ENCODE results near the gene TAF1. TPM values are rescaled to one million over a fixed set of nuclear protein-coding genes. Genes with fewer than 3 reads are reported as not detected.
A peak's percentile ranks its signal among the peaks of the same experiment; 100 is the strongest.
"Not testable (repeated sequence)": the region's sequence is repeated elsewhere in the genome, so short reads cannot be mapped to it uniquely, and the experiment has no call there.

TAF1 gene
- total and polyA plus RNA-seq, 7 experiments from 2014 or later: 7.1 to 86.7 (median 68.1) TPM

GRCh38 chrX:71366674-71367256 is 608 bp downstream of the TAF1 start:
- Mint-ChIP-seq H3K9me3 (no peaks in the 10 kb centered on the region), H3K4me1 (peaks cover 15 to 41% (median 31%) of the 10 kb centered on the region in 7 donors), H3K36me3 (peaks cover 0 to 10% (median 4%) of the 10 kb centered on the region in 5 donors), H3K27me3 (no peaks in the 10 kb centered on the region), H3K27ac (peak overlapping the region; percentile 97 to 100 (median 98)), H3K4me3 (peak overlapping the region; percentile 86 to 99 (median 96))
- Histone ChIP-seq H3K4me1 (ENCODE audit: control insufficient read depth in 2 of 2, insufficient read depth in 2 of 2, low read length in 2 of 2) (peaks cover 5 to 14% of the 10 kb centered on the region in 2 donors), H3K9me3 (ENCODE audit: control insufficient read depth in 2 of 3, low read length in 3 of 3) (no peaks in the 10 kb centered on the region), H3K4me3 (ENCODE audit: low read length) (peak overlapping the region; percentile 79), H3K27ac (ENCODE audit: low read depth, low read length) (peak overlapping the region; percentile 88), H3K27me3 (ENCODE audit: control insufficient read depth in 2 of 2, insufficient read depth in 2 of 2, low read length in 2 of 2) (no peaks in the 10 kb centered on the region), H3K36me3 (ENCODE audit: control insufficient read depth in 2 of 3, insufficient read depth in 3 of 3, low read length in 3 of 3) (peaks cover 0 to 9% (median 0%) of the 10 kb centered on the region in 3 experiments)
- ChIA-PET CTCF (interaction anchor here (1.0 to 1.2 kb wide), 2 partner anchors 83 to 165 kb away, joined by 3 read pairs; partner anchors contain the start of gene NONO), POLR2A (interaction anchor here (0.6 to 5.6 kb wide), 16 partner anchors 11 to 872 kb away, joined by 3 to 67 read pairs (median 8); partner anchors contain the start of genes ERCC6L, IL2RG, NONO and OGT)
- DNase-seq (peak in 7 of 9 donors; percentile 2 to 26 (median 12)), ATAC-seq (no peak)
- intact Hi-C loops (cut with micrococcal nuclease): loop anchor here (1.0 to 10.0 kb wide), 13 partner anchors 83 to 1232 kb away; partner anchors contain the start of genes NONO (in 2 of the 2), SNX12 (in 2 of the 2), ZMYM3 (in 2 of the 2) and IGBP1 (in 1 of the 2)

GRCh38 chrX:71367396-71367795 is 1.2 kb downstream of the TAF1 start:
- peak overlapping the region; percentile 97 to 100 (median 98) for H3K27ac Mint-ChIP-seq
- peak in 1 of 9 donors; percentile 22 for DNase-seq
- Histone ChIP-seq H3K36me3 (ENCODE audit: control insufficient read depth in 2 of 3, insufficient read depth in 3 of 3, low read length in 3 of 3) (peaks cover 0 to 10% (median 0%) of the 10 kb centered on the region in 3 experiments), H3K4me1 (ENCODE audit: control insufficient read depth in 2 of 2, insufficient read depth in 2 of 2, low read length in 2 of 2) (peaks cover 5 to 14% of the 10 kb centered on the region in 2 donors), H3K27ac (ENCODE audit: low read depth, low read length) (peak overlapping the region; percentile 88), H3K27me3 (ENCODE audit: control insufficient read depth in 2 of 2, insufficient read depth in 2 of 2, low read length in 2 of 2) (no peaks in the 10 kb centered on the region), H3K9me3 (ENCODE audit: control insufficient read depth in 2 of 3, low read length in 3 of 3) (no peaks in the 10 kb centered on the region), H3K4me3 (ENCODE audit: low read length) (peak overlapping the region; percentile 79)
- peaks cover 15 to 45% (median 35%) of the 10 kb centered on the region in 7 donors for H3K4me1 Mint-ChIP-seq
- no peak for ATAC-seq
- peak overlapping the region; percentile 86 to 99 (median 96) for H3K4me3 Mint-ChIP-seq
- H3K27me3 Mint-ChIP-seq: no peaks in the 10 kb centered on the region
- intact Hi-C loops (cut with micrococcal nuclease): loop anchor here (2.0 to 10.0 kb wide), 6 partner anchors 170 to 1233 kb away; partner anchors contain the start of genes IGBP1 (in 1 of the 2) and IL2RG (in 1 of the 2)
- H3K36me3 Mint-ChIP-seq: peaks cover 0 to 12% (median 4%) of the 10 kb centered on the region in 5 donors
- POLR2A ChIA-PET: interaction anchor here (1.1 to 5.6 kb wide), 5 partner anchors 12 to 186 kb away, joined by 3 to 67 read pairs (median 33); partner anchors contain the start of genes OGT and ZMYM3
- H3K9me3 Mint-ChIP-seq: no peaks in the 10 kb centered on the region
- CTCF ChIA-PET: no interaction called here

- Mint-ChIP-seq H3K27ac (no peak overlapping the region), H3K36me3 (peaks cover 2 to 18% (median 12%) of the 10 kb centered on the region in 5 donors), H3K27me3 (no peaks in the 10 kb centered on the region), H3K9me3 (no peaks in the 10 kb centered on the region), H3K4me1 (peaks cover 21 to 44% (median 38%) of the 10 kb centered on the region in 7 donors), H3K4me3 (peak overlapping the region in 1 of 10 donors; percentile 34)
- ChIA-PET POLR2A (no interaction called here), CTCF (no interaction called here)
- Histone ChIP-seq H3K9me3 (ENCODE audit: control insufficient read depth in 2 of 3, low read length in 3 of 3) (no peaks in the 10 kb centered on the region), H3K36me3 (ENCODE audit: control insufficient read depth in 2 of 3, insufficient read depth in 3 of 3, low read length in 3 of 3) (peaks cover 1 to 31% (median 12%) of the 10 kb centered on the region in 3 experiments), H3K27ac (ENCODE audit: low read depth, low read length) (no peak overlapping the region), H3K4me1 (ENCODE audit: control insufficient read depth in 2 of 2, insufficient read depth in 2 of 2, low read length in 2 of 2) (peaks cover 5 to 14% of the 10 kb centered on the region in 2 donors), H3K27me3 (ENCODE audit: control insufficient read depth in 2 of 2, insufficient read depth in 2 of 2, low read length in 2 of 2) (no peaks in the 10 kb centered on the region), H3K4me3 (ENCODE audit: low read length) (no peak overlapping the region)
- no peak for DNase-seq
- intact Hi-C loops (cut with micrococcal nuclease): no loop called here
- no peak for ATAC-seq
Observed at GRCh38 chrX:71372388-71372787, 6.2 kb downstream of the TAF1 start.

- ChIA-PET CTCF (no interaction called here), POLR2A (interaction anchor here (0.8 kb wide), 1 partner anchor 77 kb away, joined by 3 read pairs; no protein-coding TSS in a partner anchor)
- no peak overlapping the region for H3K27ac ChIP-seq (ENCODE audit: low read depth, low read length)
- H3K4me3 ChIP-seq (ENCODE audit: low read length): no peak overlapping the region
- Mint-ChIP-seq H3K27me3 (no peaks in the 10 kb centered on the region), H3K27ac (peak overlapping the region in 1 of 9 donors; percentile 45), H3K4me1 (peaks cover 0 to 5% (median under 1%) of the 10 kb centered on the region in 7 donors), H3K36me3 (peaks cover 10 to 33% (median 29%) of the 10 kb centered on the region in 5 donors), H3K4me3 (no peak overlapping the region), H3K9me3 (no peaks in the 10 kb centered on the region)
- DNase-seq: no peak
- intact Hi-C loops (cut with micrococcal nuclease): no loop called here
- ATAC-seq: no peak
- no peaks in the 10 kb centered on the region for H3K27me3 ChIP-seq (ENCODE audit: control insufficient read depth in 2 of 2, insufficient read depth in 2 of 2, low read length in 2 of 2)
- no peaks in the 10 kb centered on the region for H3K4me1 ChIP-seq (ENCODE audit: control insufficient read depth in 2 of 2, insufficient read depth in 2 of 2, low read length in 2 of 2)
- H3K36me3 ChIP-seq (ENCODE audit: control insufficient read depth in 2 of 3, insufficient read depth in 3 of 3, low read length in 3 of 3): peaks cover 16 to 59% (median 24%) of the 10 kb centered on the region in 3 experiments
- H3K9me3 ChIP-seq (ENCODE audit: control insufficient read depth in 2 of 3, low read length in 3 of 3): no peaks in the 10 kb centered on the region
Observed at GRCh38 chrX:71378732-71379131, 12.6 kb downstream of the TAF1 start.

GRCh38 chrX:71391725-71392124 is 25.6 kb downstream of the TAF1 start:
- peaks cover 0 to 11% (median 5%) of the 10 kb centered on the region in 7 donors for H3K4me1 Mint-ChIP-seq
- ATAC-seq; H3K27ac ChIP-seq (ENCODE audit: low read depth, low read length); H3K27ac Mint-ChIP-seq; POLR2A ChIA-PET; H3K4me3 Mint-ChIP-seq; H3K9me3 ChIP-seq (ENCODE audit: control insufficient read depth in 2 of 3, low read length in 3 of 3); H3K9me3 Mint-ChIP-seq; DNase-seq; H3K27me3 Mint-ChIP-seq; H3K4me1 ChIP-seq (ENCODE audit: control insufficient read depth in 2 of 2, insufficient read depth in 2 of 2, low read length in 2 of 2); H3K4me3 ChIP-seq (ENCODE audit: low read length); H3K27me3 ChIP-seq (ENCODE audit: control insufficient read depth in 2 of 2, insufficient read depth in 2 of 2, low read length in 2 of 2); CTCF ChIA-PET: not testable (repeated sequence)
- peaks cover 5 to 29% (median 17%) of the 10 kb centered on the region in 5 donors for H3K36me3 Mint-ChIP-seq
- intact Hi-C loops (cut with micrococcal nuclease): loop anchor here in 1 of 2 donors (10.0 kb wide), 1 partner anchor 163 kb away; no protein-coding TSS in a partner anchor
- H3K36me3 ChIP-seq (ENCODE audit: control insufficient read depth in 2 of 3, insufficient read depth in 3 of 3, low read length in 3 of 3): peaks cover 4 to 78% (median 13%) of the 10 kb centered on the region in 3 experiments

- ATAC-seq (no peak), DNase-seq (no peak)
- Histone ChIP-seq H3K27me3 (ENCODE audit: control insufficient read depth in 2 of 2, insufficient read depth in 2 of 2, low read length in 2 of 2) (no peaks in the 10 kb centered on the region), H3K36me3 (ENCODE audit: control insufficient read depth in 2 of 3, insufficient read depth in 3 of 3, low read length in 3 of 3) (peaks cover 13 to 75% (median 13%) of the 10 kb centered on the region in 3 experiments), H3K9me3 (ENCODE audit: control insufficient read depth in 2 of 3, low read length in 3 of 3) (no peaks in the 10 kb centered on the region), H3K27ac (ENCODE audit: low read depth, low read length) (no peak overlapping the region), H3K4me1 (ENCODE audit: control insufficient read depth in 2 of 2, insufficient read depth in 2 of 2, low read length in 2 of 2) (no peaks in the 10 kb centered on the region), H3K4me3 (ENCODE audit: low read length) (no peak overlapping the region)
- POLR2A ChIA-PET: no interaction called here
- H3K36me3 Mint-ChIP-seq: peaks cover 5 to 31% (median 20%) of the 10 kb centered on the region in 5 donors
- CTCF ChIA-PET: no interaction called here
- H3K9me3 Mint-ChIP-seq: no peaks in the 10 kb centered on the region
- peak overlapping the region in 1 of 9 donors; percentile 59 for H3K27ac Mint-ChIP-seq
- intact Hi-C loops (cut with micrococcal nuclease): loop anchor here in 1 of 2 donors (10.0 kb wide), 1 partner anchor 161 kb away; no protein-coding TSS in a partner anchor
- peaks cover 0 to 13% (median 10%) of the 10 kb centered on the region in 7 donors for H3K4me1 Mint-ChIP-seq
- no peak overlapping the region for H3K4me3 Mint-ChIP-seq
- H3K27me3 Mint-ChIP-seq: no peaks in the 10 kb centered on the region
Observed at GRCh38 chrX:71393919-71394318, 27.8 kb downstream of the TAF1 start.

Measured in naive thymus-derived CD4-positive, alpha-beta T cell (primary cell).